GM10248 (cell line): ENCODE data around the gene CHM.
A peak's percentile ranks its signal among the peaks of the same experiment; 100 is the strongest.
"Not testable (repeated sequence)": the region's sequence is repeated elsewhere in the genome, so short reads cannot be mapped to it uniquely, and the experiment has no call there.

ENCODE experiments used
- CTCF ChIA-PET: fragments of 300-600 bp; sonication (Branson Sonifier 250); formaldehyde crosslinking; extraction: SDS; loops from one replicate; lab custom pipeline; 2021; ENCODE audit warnings: antibody characterized with exemption; lab: Yijun Ruan, JAX
- POLR2A ChIA-PET: fragments of 350-650 bp; sonication (Branson Sonifier 250); formaldehyde crosslinking; extraction: SDS; loops from one replicate; lab custom pipeline; 2020; ENCODE audit warnings: antibody characterized with exemption; lab: Yijun Ruan, JAX
- DNase-seq: peaks from one replicate; pipeline ENCODE4 v3.0.0; 2012; ENCODE audit errors: extremely low spot score
- CTCF ChIP-seq: IDR thresholded peaks from 2 replicates; pipeline ENCODE4 v1.5.1; 2012; ENCODE audit warnings: mild to moderate bottlenecking, low read depth; ENCODE audit errors: extremely low read depth, missing control alignments, control extremely low read depth

CHM gene

GRCh38 chrX:85988353-85988752 is 59.0 kb downstream of the CHM start:
- CTCF ChIA-PET = no interaction called here
- no peak for TF ChIP-seq CTCF
- no peak for DNase-seq
- POLR2A ChIA-PET = no interaction called here

GRCh38 chrX:85980286-85980685 is 67.1 kb downstream of the CHM start:
- TF ChIP-seq CTCF = no peak
- POLR2A ChIA-PET = no interaction called here
- CTCF ChIA-PET = no interaction called here
- no peak for DNase-seq

GRCh38 chrX:85977218-85977617 is 70.1 kb downstream of the CHM start:
- DNase-seq = peak; percentile 16
- TF ChIP-seq CTCF = no peak
- ChIA-PET POLR2A (no interaction called here), CTCF (no interaction called here)

GRCh38 chrX:85972351-85972750 is 75.0 kb downstream of the CHM start:
- CTCF ChIA-PET, POLR2A ChIA-PET, DNase-seq: not testable (repeated sequence)

- CTCF ChIA-PET = no interaction called here
- POLR2A ChIA-PET = no interaction called here
- DNase-seq = no peak
- no peak for TF ChIP-seq CTCF
Measured at GRCh38 chrX:85964744-85965143, 82.6 kb downstream of the CHM start.

- TF ChIP-seq CTCF = no peak
- no peak for DNase-seq
- CTCF ChIA-PET = no interaction called here
- POLR2A ChIA-PET = interaction anchor here (0.6 kb wide), 1 partner anchor 709 kb away, joined by 6 read pairs; no protein-coding TSS in a partner anchor
Measured at GRCh38 chrX:85963736-85964135, 83.6 kb downstream of the CHM start.

GRCh38 chrX:85955510-85955909 is 91.8 kb downstream of the CHM start:
- ChIA-PET CTCF (no interaction called here), POLR2A (no interaction called here)
- TF ChIP-seq CTCF = no peak
- no peak for DNase-seq

GRCh38 chrX:85944751-85945150 is 102.6 kb downstream of the CHM start:
- CTCF ChIA-PET = not testable (repeated sequence)

More at GRCh38 chrX:85944751-85945150, 102.6 kb downstream of the CHM start:
- POLR2A ChIA-PET, DNase-seq: not testable (repeated sequence)
